Fibroblast of lung (primary cell): ENCODE data around the gene NLGN4X. TPM values are rescaled to one million over a fixed set of nuclear protein-coding genes. Genes with fewer than 3 reads are reported as not detected.
A peak's percentile ranks its signal among the peaks of the same experiment; 100 is the strongest.

Experiments used
- DNase-seq, 2 donors: peaks; one replicate each; pipeline versions ENCODE4 v3.0.0 to v3.0.0-alpha.2; 2010; ENCODE audit warnings: low read depth in 2 of 2
- H2AFZ ChIP-seq: 2 replicates; pipeline ENCODE4 v1.5.1; 2012; ENCODE audit warnings: low read length, control low read depth, inconsistent platforms
- H3K27ac ChIP-seq: 2 replicates; pipeline ENCODE4 v1.5.1; 2011; ENCODE audit warnings: low read length, control low read depth; ENCODE audit not compliant: insufficient read depth
- H3K27me3 ChIP-seq: 2 replicates; pipeline ENCODE4 v1.5.1; 2011; ENCODE audit warnings: mild to moderate bottlenecking, low read length; ENCODE audit not compliant: control insufficient read depth, insufficient read depth
- H3K36me3 ChIP-seq: 2 replicates; pipeline ENCODE4 v1.5.1; 2011; ENCODE audit warnings: low read length; ENCODE audit not compliant: control insufficient read depth, insufficient read depth
- H3K4me1 ChIP-seq: 2 replicates; pipeline ENCODE4 v1.5.1; 2011; ENCODE audit warnings: low read length; ENCODE audit not compliant: control insufficient read depth, insufficient read depth; ENCODE audit errors: extremely low read depth
- H3K4me2 ChIP-seq: 2 replicates; pipeline ENCODE4 v1.5.1; 2011; ENCODE audit warnings: low read length, control low read depth; ENCODE audit not compliant: insufficient read depth; ENCODE audit errors: extremely low read depth
- H3K4me3 ChIP-seq, 4 experiments: fragments of 200-600 bp in 1 of 4; sonication (generic) in 1 of 4; replicated peaks in 1 of 4; 2 replicates each; pipeline ENCODE4 v1.5.1; 2011 to 2016; ENCODE audit warnings: low read length in 4 of 4, low read depth in 3 of 4, mild to moderate bottlenecking in 3 of 4, control low read depth in 2 of 4, inconsistent platforms in 1 of 4, mixed read lengths in 1 of 4; ENCODE audit not compliant: insufficient read depth in 1 of 4; ENCODE audit errors: control extremely low read depth in 1 of 4
- H3K79me2 ChIP-seq: 2 replicates; pipeline ENCODE4 v1.5.1; 2012; ENCODE audit warnings: mild to moderate bottlenecking, low read length, inconsistent platforms; ENCODE audit not compliant: control insufficient read depth, insufficient read depth
- H3K9ac ChIP-seq: 2 replicates; pipeline ENCODE4 v1.5.1; 2011; ENCODE audit warnings: mild to moderate bottlenecking, low read length, control low read depth; ENCODE audit not compliant: insufficient read depth
- H3K9me3 ChIP-seq: 2 replicates; pipeline ENCODE4 v1.5.1; 2012; ENCODE audit warnings: low read depth, low read length; ENCODE audit not compliant: control insufficient read depth, insufficient read depth
- H4K20me1 ChIP-seq: 2 replicates; pipeline ENCODE4 v1.5.1; 2011; ENCODE audit warnings: low read length; ENCODE audit not compliant: control insufficient read depth, insufficient read depth; ENCODE audit errors: extremely low read depth
- EZH2 ChIP-seq: IDR thresholded peaks from 2 replicates; pipeline ENCODE4 v1.5.1; 2012; ENCODE audit warnings: low read length, control low read depth, mild to moderate bottlenecking; ENCODE audit errors: missing control alignments
- polyA plus RNA-seq, 2 donors: library from polyadenylated mRNA; depleted of rRNA in 1 of 2; stranded (reverse) in 1 of 2; unstranded in 1 of 2; fragments of >200 nt; gene quantifications; 2 replicates each; pipeline ENCODE4 v1.2.1, GENCODE V29; 2011 to 2012; ENCODE audit warnings: missing spikeins in 1 of 2
- total RNA-seq: library from RNA; depleted of rRNA; stranded (reverse); fragments of >200 nt; gene quantifications from 2 replicates; pipeline ENCODE4 v1.2.1, GENCODE V29; 2014
- TF ChIP-seq, protein P1 (sequence below), 2 donors: IDR thresholded peaks in 1 of 2; conservative IDR thresholded peaks in 1 of 2; 1 replicate in 1 of 2; 2 replicates in 1 of 2; pipeline ENCODE4 v1.5.1; 2011 to 2012; ENCODE audit warnings: low read length in 2 of 2, control low read depth in 1 of 2, inconsistent platforms in 1 of 2, low read depth in 1 of 2, mild to moderate bottlenecking in 1 of 2

Gene NLGN4X
- total and polyA plus RNA-seq, 2 donors (not counting 1 experiment from before 2014, with no cell fraction given), result 0.16 TPM; not detected in 1

DNA sequence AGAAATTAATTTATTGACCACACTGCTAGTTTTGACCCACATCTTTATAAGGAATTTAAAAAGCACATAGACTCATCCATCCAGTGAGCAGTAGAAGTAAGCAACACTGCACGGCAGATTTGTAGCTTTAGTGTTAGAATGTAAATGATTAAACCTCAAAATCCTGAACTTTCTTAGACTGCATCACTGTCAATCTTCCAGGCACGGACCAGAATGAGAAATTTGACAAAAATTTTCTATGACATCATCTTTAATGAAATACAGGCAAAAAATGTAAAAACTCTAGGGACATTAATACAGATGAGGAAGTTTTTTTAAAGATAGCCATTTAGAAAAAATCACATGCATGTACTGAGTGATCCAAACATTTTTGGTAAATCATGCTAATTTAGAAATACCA is 29.2 kb downstream of the NLGN4X start:
- Histone ChIP-seq H3K9me3 (no peaks in the 10 kb centered on the region), H3K4me1 (no peaks in the 10 kb centered on the region), H3K4me3 (no peak overlapping the region), H3K4me2 (no peak overlapping the region), H2AFZ (no peak overlapping the region), H3K79me2 (no peaks in the 10 kb centered on the region), H4K20me1 (no peaks in the 10 kb centered on the region), H3K27me3 (no peaks in the 10 kb centered on the region), H3K36me3 (no peaks in the 10 kb centered on the region), H3K27ac (no peak overlapping the region), H3K9ac (no peak overlapping the region)
- DNase-seq, result no peak
- TF ChIP-seq, protein P1, sequence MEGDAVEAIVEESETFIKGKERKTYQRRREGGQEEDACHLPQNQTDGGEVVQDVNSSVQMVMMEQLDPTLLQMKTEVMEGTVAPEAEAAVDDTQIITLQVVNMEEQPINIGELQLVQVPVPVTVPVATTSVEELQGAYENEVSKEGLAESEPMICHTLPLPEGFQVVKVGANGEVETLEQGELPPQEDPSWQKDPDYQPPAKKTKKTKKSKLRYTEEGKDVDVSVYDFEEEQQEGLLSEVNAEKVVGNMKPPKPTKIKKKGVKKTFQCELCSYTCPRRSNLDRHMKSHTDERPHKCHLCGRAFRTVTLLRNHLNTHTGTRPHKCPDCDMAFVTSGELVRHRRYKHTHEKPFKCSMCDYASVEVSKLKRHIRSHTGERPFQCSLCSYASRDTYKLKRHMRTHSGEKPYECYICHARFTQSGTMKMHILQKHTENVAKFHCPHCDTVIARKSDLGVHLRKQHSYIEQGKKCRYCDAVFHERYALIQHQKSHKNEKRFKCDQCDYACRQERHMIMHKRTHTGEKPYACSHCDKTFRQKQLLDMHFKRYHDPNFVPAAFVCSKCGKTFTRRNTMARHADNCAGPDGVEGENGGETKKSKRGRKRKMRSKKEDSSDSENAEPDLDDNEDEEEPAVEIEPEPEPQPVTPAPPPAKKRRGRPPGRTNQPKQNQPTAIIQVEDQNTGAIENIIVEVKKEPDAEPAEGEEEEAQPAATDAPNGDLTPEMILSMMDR (conservative IDR thresholded peaks at IDR 0.05 in 1 of 2, IDR thresholded peaks at IDR 0.05 in 1 of 2; ENCODE audit: low read depth in 1 of 2, low read length in 2 of 2), result no peak
- no peak for TF ChIP-seq EZH2

DNA sequence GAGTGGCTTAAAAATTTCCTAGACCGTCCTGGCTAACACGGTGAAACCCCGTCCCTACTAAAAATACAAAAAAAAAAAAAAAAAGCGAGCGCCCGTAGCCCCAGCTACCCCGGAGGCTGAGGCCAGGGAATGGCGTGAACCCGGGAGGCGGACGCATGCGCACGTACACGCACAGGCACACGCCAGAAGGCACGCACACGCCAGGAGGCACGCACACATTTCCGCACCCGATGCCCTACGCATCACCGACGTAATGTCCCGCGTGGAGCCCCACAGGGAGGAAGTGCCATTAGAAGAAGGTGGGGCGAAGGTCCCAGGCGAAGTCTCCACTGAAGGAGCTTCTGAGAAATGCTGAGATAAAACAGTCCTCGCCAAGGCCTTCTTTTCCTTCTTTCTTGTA is 41.4 kb downstream of the NLGN4X start:
- no peak for TF ChIP-seq EZH2
- TF ChIP-seq, protein P1 (conservative IDR thresholded peaks at IDR 0.05 in 1 of 2, IDR thresholded peaks at IDR 0.05 in 1 of 2; ENCODE audit: low read depth in 1 of 2, low read length in 2 of 2), result no peak
- no peak overlapping the region for H2AFZ ChIP-seq
- no peak overlapping the region for H3K27ac ChIP-seq
- no peak overlapping the region for H3K4me3 ChIP-seq
- H3K27me3 ChIP-seq, result no peaks in the 10 kb centered on the region
- no peaks in the 10 kb centered on the region for H3K79me2 ChIP-seq
- H4K20me1 ChIP-seq, result no peaks in the 10 kb centered on the region
- H3K4me2 ChIP-seq, result no peak overlapping the region
- no peaks in the 10 kb centered on the region for H3K36me3 ChIP-seq
- no peak for DNase-seq
- no peaks in the 10 kb centered on the region for H3K9me3 ChIP-seq
- H3K4me1 ChIP-seq, result no peaks in the 10 kb centered on the region
- no peak overlapping the region for H3K9ac ChIP-seq

DNA sequence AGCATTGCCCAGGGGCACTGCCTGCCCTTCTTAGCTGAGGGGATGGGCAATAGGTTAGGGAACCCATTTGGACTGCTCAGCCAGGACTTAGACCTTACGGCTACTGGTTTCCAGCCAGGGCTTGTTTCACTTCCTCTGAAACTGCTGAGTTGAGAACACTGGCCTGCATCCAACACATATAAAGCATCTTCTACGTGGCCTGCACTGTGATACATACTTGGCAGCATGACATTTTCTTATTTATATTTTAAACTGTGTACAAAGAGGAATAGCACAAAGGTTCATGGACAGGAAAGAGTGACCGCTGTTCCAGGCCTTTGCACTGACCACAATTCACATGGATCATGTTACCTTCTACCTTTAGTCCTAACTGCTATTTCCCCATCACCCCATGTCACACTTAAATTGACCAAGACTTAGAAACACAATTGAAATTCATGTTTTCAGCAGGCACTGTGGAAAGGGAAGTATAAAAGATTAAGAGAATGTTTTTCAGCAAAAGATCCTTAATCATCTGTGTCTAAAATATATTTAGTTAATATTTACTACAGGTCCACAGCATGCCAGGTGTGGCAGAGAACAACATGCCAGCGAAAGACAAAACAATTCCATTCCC is 43.7 kb downstream of the NLGN4X start:
- Histone ChIP-seq H2AFZ (no peak overlapping the region), H3K4me3 (no peak overlapping the region), H3K27ac (no peak overlapping the region), H3K79me2 (no peaks in the 10 kb centered on the region), H3K36me3 (no peaks in the 10 kb centered on the region), H4K20me1 (no peaks in the 10 kb centered on the region), H3K9ac (no peak overlapping the region), H3K4me2 (no peak overlapping the region), H3K4me1 (no peaks in the 10 kb centered on the region), H3K27me3 (no peaks in the 10 kb centered on the region), H3K9me3 (no peaks in the 10 kb centered on the region)
- DNase-seq, result peak in 1 of 2 donors; percentile 78
- no peak for TF ChIP-seq EZH2
- TF ChIP-seq, protein P1 (conservative IDR thresholded peaks at IDR 0.05 in 1 of 2, IDR thresholded peaks at IDR 0.05 in 1 of 2; ENCODE audit: low read depth in 1 of 2, low read length in 2 of 2), result no peak
